HG03521 (cell line): ENCODE data around the gene LAMA2.

Experiments
- ATAC-seq: cut with Tn5 transposase; IDR thresholded peaks from one replicate; pipeline ENCODE4 v1.9.1; 2021; ENCODE audit warnings: mild to moderate bottlenecking, moderate library complexity; ENCODE audit not compliant: unreplicated experiment

Gene LAMA2

GRCh38 chr6:129478379-129478778, 595.4 kb downstream of the LAMA2 start:
- ATAC-seq, result no peak

GRCh38 chr6:129481706-129482105, 598.8 kb downstream of the LAMA2 start:
- ATAC-seq, result no peak

GRCh38 chr6:129485746-129486145, 602.8 kb downstream of the LAMA2 start:
- ATAC-seq, result no peak

- ATAC-seq, result no peak
These were observed 603.4 kb downstream of the LAMA2 start for GRCh38 chr6:129486327-129486726.

GRCh38 chr6:129488313-129488712, 605.4 kb downstream of the LAMA2 start:
- no peak for ATAC-seq

GRCh38 chr6:129489215-129489765, 606.4 kb downstream of the LAMA2 start:
- ATAC-seq, result no peak

- ATAC-seq, result peak; percentile 83
These were observed 607.8 kb downstream of the LAMA2 start for GRCh38 chr6:129490521-129491255.

- ATAC-seq, result no peak
These were observed 608.5 kb downstream of the LAMA2 start for GRCh38 chr6:129491436-129491835.

- ATAC-seq, result no peak
These were observed 609.3 kb downstream of the LAMA2 start for GRCh38 chr6:129492260-129492659.

- ATAC-seq, result no peak
These were observed 610.5 kb downstream of the LAMA2 start for GRCh38 chr6:129493354-129493902.

- ATAC-seq, result no peak
These were observed 611.2 kb downstream of the LAMA2 start for GRCh38 chr6:129494099-129494498.

GRCh38 chr6:129494586-129494985, 611.6 kb downstream of the LAMA2 start:
- ATAC-seq, result no peak

- no peak for ATAC-seq
These were observed 612.7 kb downstream of the LAMA2 start for GRCh38 chr6:129495652-129496051.

GRCh38 chr6:129497481-129498441, 614.8 kb downstream of the LAMA2 start:
- no peak for ATAC-seq

GRCh38 chr6:129498541-129498940, 615.6 kb downstream of the LAMA2 start:
- ATAC-seq, result no peak

GRCh38 chr6:129498950-129499842, 616.3 kb downstream of the LAMA2 start:
- no peak for ATAC-seq

GRCh38 chr6:129499843-129500219, 616.9 kb downstream of the LAMA2 start:
- ATAC-seq, result no peak

- no peak for ATAC-seq
These were observed 618.2 kb downstream of the LAMA2 start for GRCh38 chr6:129500958-129501739.
